HEK293T (cell line): Measurements from ENCODE around the gene IVD.

Experiments
- CTCF ChIA-PET: fragments of 350-600 bp; formaldehyde crosslinking; extraction: SDS; loops from one replicate; lab custom pipeline; 2021; ENCODE audit warnings: antibody characterized with exemption, inconsistent platforms; lab: Yijun Ruan, JAX
- POLR2A ChIA-PET: fragments of 350-600 bp; formaldehyde crosslinking; extraction: SDS; loops from one replicate; lab custom pipeline; 2020; ENCODE audit warnings: antibody characterized with exemption, inconsistent platforms; lab: Yijun Ruan, JAX
- DNase-seq: peaks from one replicate; pipeline ENCODE4 v3.0.0; 2012; ENCODE audit warnings: mixed read lengths; ENCODE audit errors: extremely low spot score
- ARNT ChIP-seq: fragments of 450-650 bp; IDR thresholded peaks from 2 replicates; pipeline ENCODE4 v1.6.1; 2017; ENCODE audit warnings: mild to moderate bottlenecking
- BHLHE40 ChIP-seq: fragments of 450-650 bp; IDR thresholded peaks from 2 replicates; pipeline ENCODE4 v1.6.1; 2016; ENCODE audit warnings: mild to moderate bottlenecking, moderate library complexity, borderline replicate concordance
- CTBP1 ChIP-seq: fragments of 450-650 bp; IDR thresholded peaks from 2 replicates; pipeline ENCODE4 v1.6.1; 2016; ENCODE audit warnings: borderline replicate concordance
- ELF4 ChIP-seq: fragments of 450-650 bp; IDR thresholded peaks from 2 replicates; pipeline ENCODE4 v1.6.1; 2017; ENCODE audit warnings: antibody characterized with exemption
- FOXA1 ChIP-seq: fragments of 450-650 bp; IDR thresholded peaks from 2 replicates; pipeline ENCODE4 v1.6.1; 2016; ENCODE audit warnings: mild to moderate bottlenecking
- FOXK2 ChIP-seq: fragments of 450-650 bp; IDR thresholded peaks from 2 replicates; pipeline ENCODE4 v1.6.1; 2016; ENCODE audit warnings: mild to moderate bottlenecking
- FOXM1 ChIP-seq: fragments of 450-650 bp; IDR thresholded peaks from 2 replicates; pipeline ENCODE4 v1.6.1; 2017; ENCODE audit warnings: mild to moderate bottlenecking, borderline replicate concordance
- HDGF ChIP-seq: fragments of 450-650 bp; IDR thresholded peaks from 2 replicates; pipeline ENCODE4 v1.6.1; 2017; ENCODE audit warnings: antibody characterized with exemption, borderline replicate concordance
- L3MBTL2 ChIP-seq: fragments of 450-650 bp; conservative IDR thresholded peaks from 2 replicates; pipeline ENCODE4 v1.6.1; 2016; ENCODE audit warnings: mild to moderate bottlenecking
- LEF1 ChIP-seq: fragments of 450-650 bp; IDR thresholded peaks from 2 replicates; pipeline ENCODE4 v1.6.1; 2017; ENCODE audit warnings: mild to moderate bottlenecking, borderline replicate concordance
- NFRKB ChIP-seq: fragments of 450-650 bp; IDR thresholded peaks from 2 replicates; pipeline ENCODE4 v1.6.1; 2016; ENCODE audit warnings: mild to moderate bottlenecking, moderate library complexity
- PKNOX1 ChIP-seq: fragments of 450-650 bp; IDR thresholded peaks from 2 replicates; pipeline ENCODE4 v1.6.1; 2016
- SP1 ChIP-seq: fragments of 450-650 bp; IDR thresholded peaks from 2 replicates; pipeline ENCODE4 v1.6.1; 2017
- SUZ12 ChIP-seq: fragments of 450-650 bp; IDR thresholded peaks from 2 replicates; pipeline ENCODE4 v1.6.1; 2016; ENCODE audit warnings: mild to moderate bottlenecking
- TARDBP ChIP-seq: fragments of 450-650 bp; IDR thresholded peaks from 2 replicates; pipeline ENCODE4 v1.6.1; 2016
- ZNF384 ChIP-seq: fragments of 450-650 bp; IDR thresholded peaks from 2 replicates; pipeline ENCODE4 v1.6.1; 2016

The IVD gene

GRCh38 chr15:40456738-40457137 lies 51.1 kb downstream of the IVD start:
- ChIA-PET POLR2A (interaction anchor here (1.1 kb wide), 1 partner anchor 13 kb away, joined by 3 read pairs; no protein-coding TSS in a partner anchor), CTCF (no interaction called here)
- TF ChIP-seq FOXM1 (no peak), ZNF384 (no peak), TARDBP (no peak), CTBP1 (no peak), HDGF (no peak), FOXK2 (no peak), SUZ12 (no peak)
- no peak for DNase-seq

GRCh38 chr15:40458495-40459371 lies 53.1 kb downstream of the IVD start:
- DNase-seq = no peak
- CTCF ChIA-PET = no interaction called here
- no peak for TF ChIP-seq BHLHE40
- no peak for TF ChIP-seq CTBP1
- no peak for TF ChIP-seq FOXA1
- no peak for TF ChIP-seq SP1
- TF ChIP-seq LEF1 = no peak
- TF ChIP-seq SUZ12 = no peak
- TF ChIP-seq ZNF384 = no peak
- TF ChIP-seq ARNT = no peak
- no peak for TF ChIP-seq FOXK2
- no peak for TF ChIP-seq TARDBP
- TF ChIP-seq L3MBTL2 = no peak
- no peak for TF ChIP-seq FOXM1
- no peak for TF ChIP-seq PKNOX1
- TF ChIP-seq ELF4 = no peak
- no peak for TF ChIP-seq HDGF
- no peak for TF ChIP-seq NFRKB
- POLR2A ChIA-PET = interaction anchor here (0.7 to 1.1 kb wide), 2 partner anchors 110 to 118 kb away, joined by 3 read pairs; partner anchors contain the start of gene RPUSD2

GRCh38 chr15:40459391-40460015 lies 53.9 kb downstream of the IVD start:
- CTCF ChIA-PET = no interaction called here
- TF ChIP-seq ELF4 (no peak), PKNOX1 (no peak), FOXA1 (no peak), ZNF384 (no peak), SUZ12 (no peak)
- no peak for DNase-seq
- POLR2A ChIA-PET = interaction anchor here (1.1 kb wide), 1 partner anchor 109 kb away, joined by 3 read pairs; the partner anchor contains the start of gene RPUSD2

GRCh38 chr15:40460404-40460803 lies 54.8 kb downstream of the IVD start:
- DNase-seq = no peak
- TF ChIP-seq FOXA1 (no peak), SP1 (no peak), HDGF (no peak)
- ChIA-PET POLR2A (interaction anchor here (0.7 kb wide), 1 partner anchor 9 kb away, joined by 3 read pairs; no protein-coding TSS in a partner anchor), CTCF (no interaction called here)

- CTCF ChIA-PET = interaction anchor here (0.6 kb wide), 1 partner anchor 128 kb away, joined by 6 read pairs; no protein-coding TSS in a partner anchor
- TF ChIP-seq CTBP1 (no peak), FOXK2 (no peak), ARNT (no peak), SUZ12 (no peak), NFRKB (no peak), SP1 (no peak), FOXA1 (no peak), LEF1 (no peak), PKNOX1 (no peak), HDGF (no peak), ELF4 (no peak), TARDBP (no peak), ZNF384 (no peak), BHLHE40 (no peak), L3MBTL2 (no peak)
- DNase-seq = no peak
- POLR2A ChIA-PET = no interaction called here
These were observed 56.4 kb downstream of the IVD start for GRCh38 chr15:40461958-40462357.

GRCh38 chr15:40463279-40463678 lies 57.7 kb downstream of the IVD start:
- CTCF ChIA-PET = no interaction called here

More at GRCh38 chr15:40463279-40463678, 57.7 kb downstream of the IVD start:
- POLR2A ChIA-PET = interaction anchor here (1.4 kb wide), 1 partner anchor 17 kb away, joined by 3 read pairs; no protein-coding TSS in a partner anchor
- TF ChIP-seq FOXM1 = no peak
- no peak for TF ChIP-seq FOXA1
- TF ChIP-seq BHLHE40 = no peak
- no peak for TF ChIP-seq LEF1
- no peak for TF ChIP-seq ZNF384
- TF ChIP-seq FOXK2 = no peak
- no peak for TF ChIP-seq NFRKB
- TF ChIP-seq CTBP1 = no peak
- TF ChIP-seq L3MBTL2 = no peak
- no peak for TF ChIP-seq ELF4
- no peak for TF ChIP-seq TARDBP
- TF ChIP-seq SP1 = no peak
- no peak for TF ChIP-seq HDGF
- no peak for TF ChIP-seq PKNOX1
- no peak for TF ChIP-seq SUZ12
- TF ChIP-seq ARNT = no peak
- DNase-seq = no peak
